Measurements from ENCODE around the gene ESRRG. TPM values are rescaled to one million over a fixed set of nuclear protein-coding genes. Genes with fewer than 3 reads are reported as not detected.

The ESRRG gene
- total RNA-seq, 4 donors from 2014 or later = 13.4 to 24.8 (median 18.9) TPM

- H3K9me3 ChIP-seq = no peaks in the 10 kb centered on the region
- H3K36me3 ChIP-seq = no peaks in the 10 kb centered on the region
- no peaks in the 10 kb centered on the region for H3K27me3 ChIP-seq
- H3K4me1 ChIP-seq = no peaks in the 10 kb centered on the region
- TF ChIP-seq CTCF (IDR thresholded peaks at IDR 0.05) (no peak), POLR2A (IDR thresholded peaks at IDR 0.05) (no peak)
- no peak overlapping the region for H3K4me3 ChIP-seq (replicated peaks in 1 of 3)
- DNase-seq = no peak
- 92% methylated on average over 2 of the region's 2 CpGs for WGBS, 2 donors
- intact Hi-C loops (cut with DNase I) = no loop called here
- H3K27ac ChIP-seq = no peak overlapping the region
Observed at GRCh38 chr1:216641669-216642460, 81.4 kb downstream of the ESRRG start.

GRCh38 chr1:216640100-216640499 lies 83.1 kb downstream of the ESRRG start:
- H3K9me3 ChIP-seq = no peaks in the 10 kb centered on the region
- H3K4me1 ChIP-seq = no peaks in the 10 kb centered on the region
- TF ChIP-seq CTCF (IDR thresholded peaks at IDR 0.05) (no peak), POLR2A (IDR thresholded peaks at IDR 0.05) (no peak)
- no peak overlapping the region for H3K27ac ChIP-seq
- H3K36me3 ChIP-seq = no peaks in the 10 kb centered on the region
- peak; percentile 3 to 17 for DNase-seq
- no peak overlapping the region for H3K4me3 ChIP-seq (replicated peaks in 1 of 3)
- intact Hi-C loops (cut with DNase I) = no loop called here
- 83 to 86% methylated on average over 2 to 3 of the region's 3 CpGs for WGBS, 2 donors
- H3K27me3 ChIP-seq = no peaks in the 10 kb centered on the region

GRCh38 chr1:216632980-216633379 lies 90.2 kb downstream of the ESRRG start:
- Histone ChIP-seq H3K4me1 (no peaks in the 10 kb centered on the region), H3K9me3 (no peaks in the 10 kb centered on the region), H3K27me3 (no peaks in the 10 kb centered on the region), H3K36me3 (no peaks in the 10 kb centered on the region), H3K4me3 (replicated peaks in 1 of 3) (no peak overlapping the region), H3K27ac (no peak overlapping the region)
- TF ChIP-seq POLR2A (IDR thresholded peaks at IDR 0.05) = no peak
- no peak for TF ChIP-seq CTCF (IDR thresholded peaks at IDR 0.05)
- WGBS, 2 donors = 82 to 85% methylated on average over 3 of the region's 3 CpGs
- DNase-seq = no peak
- intact Hi-C loops (cut with DNase I) = no loop called here

GRCh38 chr1:216630532-216630931 lies 92.7 kb downstream of the ESRRG start:
- no peaks in the 10 kb centered on the region for H3K9me3 ChIP-seq
- H3K4me3 ChIP-seq (replicated peaks in 1 of 3) = no peak overlapping the region
- DNase-seq = no peak
- 73 to 80% methylated on average over 2 of the region's 2 CpGs for WGBS, 2 donors
- intact Hi-C loops (cut with DNase I) = no loop called here
- H3K27me3 ChIP-seq = no peaks in the 10 kb centered on the region
- TF ChIP-seq CTCF (IDR thresholded peaks at IDR 0.05) (no peak), POLR2A (IDR thresholded peaks at IDR 0.05) (no peak)
- no peaks in the 10 kb centered on the region for H3K4me1 ChIP-seq
- no peaks in the 10 kb centered on the region for H3K36me3 ChIP-seq
- no peak overlapping the region for H3K27ac ChIP-seq

DNA sequence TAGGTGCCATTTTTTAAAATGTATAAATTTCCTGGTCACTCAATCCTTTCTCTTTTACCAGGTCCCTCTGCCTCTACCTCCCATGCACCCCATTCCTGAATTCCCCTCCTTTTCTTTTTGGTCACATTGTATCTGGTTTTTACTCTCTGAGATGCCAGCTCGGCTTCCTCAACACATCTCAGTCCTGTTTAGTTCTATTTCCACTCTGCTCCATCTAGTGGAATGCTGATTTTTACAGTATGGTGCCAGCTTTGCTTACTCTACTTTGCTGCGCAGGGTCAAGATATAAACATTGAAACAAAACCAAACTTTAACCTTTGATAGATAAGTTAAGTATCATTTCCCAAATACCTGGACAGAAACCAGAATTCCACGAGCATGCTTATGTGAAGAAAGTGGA lies 96.0 kb downstream of the ESRRG start:
- Histone ChIP-seq H3K36me3 (no peaks in the 10 kb centered on the region), H3K27me3 (no peaks in the 10 kb centered on the region), H3K4me1 (no peaks in the 10 kb centered on the region), H3K4me3 (replicated peaks in 1 of 3) (no peak overlapping the region), H3K27ac (no peak overlapping the region), H3K9me3 (no peaks in the 10 kb centered on the region)
- TF ChIP-seq POLR2A (IDR thresholded peaks at IDR 0.05) = no peak
- TF ChIP-seq CTCF (IDR thresholded peaks at IDR 0.05) = no peak
- WGBS, 2 donors = 84 to 86% methylated on average over 3 of the region's 3 CpGs
- no peak for DNase-seq
- intact Hi-C loops (cut with DNase I) = no loop called here

Data from thyroid gland (tissue), 4 donors.